Measurements from ENCODE around the gene DNPH1. TPM values are rescaled to one million over a fixed set of nuclear protein-coding genes. Genes with fewer than 3 reads are reported as not detected.

DNPH1 gene
- total RNA-seq, 1 donor from 2014 or later = 39.1 TPM

DNA sequence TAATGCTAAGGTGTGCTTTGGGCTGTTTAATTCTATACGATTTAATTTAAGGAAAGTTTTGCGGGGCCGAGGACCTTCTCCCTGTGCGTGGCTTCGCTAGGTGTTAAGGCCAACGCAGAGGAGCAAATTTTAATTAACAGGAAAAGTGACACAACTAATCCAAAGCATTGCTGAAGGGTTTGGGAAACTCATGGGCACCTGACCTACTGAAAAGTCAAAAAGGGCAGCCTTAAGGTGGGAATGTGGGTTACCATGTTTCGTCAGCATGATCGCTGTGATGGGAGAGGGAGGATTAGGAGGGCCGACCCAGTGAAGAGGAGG, 47.7 kb downstream of the DNPH1 start:
- H3K27me3 ChIP-seq = no peaks in the 10 kb centered on the region
- no peak for DNase-seq (ENCODE audit: low spot score in 2 of 2)
- H3K4me3 ChIP-seq = peak overlapping the region; percentile 71 to 77
- H3K36me3 ChIP-seq = peaks cover 34 to 59% of the 10 kb centered on the region in 2 donors
- intact Hi-C loops (cut with DNase I) = no loop called here
- H3K27ac ChIP-seq = peak overlapping the region; percentile 59 to 71
- no peaks in the 10 kb centered on the region for H3K9me3 ChIP-seq
- H3K4me1 ChIP-seq = peaks cover 0 to 12% of the 10 kb centered on the region in 2 donors
- TF ChIP-seq CTCF (IDR thresholded peaks at IDR 0.05) = no peak

DNA sequence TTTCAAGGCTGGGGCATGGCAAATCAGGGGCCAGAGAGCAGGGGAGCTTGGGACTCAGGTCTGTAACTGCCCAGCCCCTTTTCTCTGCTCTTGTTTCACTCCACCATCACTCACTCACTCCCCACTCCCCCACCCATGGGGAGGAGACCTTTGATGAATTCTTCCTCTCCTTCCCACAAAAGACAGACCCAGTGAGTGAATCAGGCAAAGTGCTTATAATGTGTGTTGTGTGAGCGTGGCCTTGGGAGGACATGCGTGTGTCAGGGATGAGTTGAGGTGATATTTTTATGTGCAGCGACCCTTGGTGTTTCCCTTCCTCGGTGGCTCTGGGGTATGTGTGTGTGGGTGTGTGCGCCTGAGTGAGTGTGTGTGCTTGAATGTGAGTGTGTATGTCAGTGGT, 48.3 kb downstream of the DNPH1 start:
- Histone ChIP-seq H3K27me3 (no peaks in the 10 kb centered on the region), H3K4me3 (no peak overlapping the region), H3K4me1 (peaks cover 0 to 15% of the 10 kb centered on the region in 2 donors), H3K27ac (no peak overlapping the region), H3K9me3 (no peaks in the 10 kb centered on the region), H3K36me3 (peaks cover 37 to 59% of the 10 kb centered on the region in 2 donors)
- TF ChIP-seq CTCF (IDR thresholded peaks at IDR 0.05) = no peak
- no peak for DNase-seq (ENCODE audit: low spot score in 2 of 2)
- intact Hi-C loops (cut with DNase I) = no loop called here

DNA sequence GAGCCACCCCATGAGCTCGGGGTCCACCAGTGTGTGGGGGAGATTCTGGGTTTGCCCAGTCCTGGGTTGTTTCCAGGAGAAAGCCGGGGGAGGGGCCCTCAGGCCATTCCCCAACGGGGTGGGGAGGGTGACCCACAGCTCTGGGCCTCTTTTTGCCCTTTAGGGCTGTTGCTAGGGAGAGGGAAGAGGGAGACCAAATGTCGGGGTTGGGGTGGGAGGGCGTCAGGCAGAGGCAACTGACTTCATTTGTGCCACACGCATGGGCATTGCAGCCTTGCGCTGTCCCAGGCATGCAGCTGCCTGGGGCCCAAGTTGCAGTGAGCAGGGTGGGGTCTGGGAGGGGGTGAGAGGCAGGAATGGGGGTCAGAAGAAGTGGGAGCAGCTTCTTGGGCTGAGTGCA, 49.2 kb downstream of the DNPH1 start:
- Histone ChIP-seq H3K27me3 (no peaks in the 10 kb centered on the region), H3K4me1 (peaks cover 5 to 24% of the 10 kb centered on the region in 2 donors), H3K9me3 (no peaks in the 10 kb centered on the region), H3K36me3 (peaks cover 44 to 59% of the 10 kb centered on the region in 2 donors), H3K4me3 (no peak overlapping the region), H3K27ac (peak overlapping the region in 1 of 2 donors; percentile 9)
- TF ChIP-seq CTCF (IDR thresholded peaks at IDR 0.05) = no peak
- intact Hi-C loops (cut with DNase I) = no loop called here
- no peak for DNase-seq (ENCODE audit: low spot score in 2 of 2)

DNA sequence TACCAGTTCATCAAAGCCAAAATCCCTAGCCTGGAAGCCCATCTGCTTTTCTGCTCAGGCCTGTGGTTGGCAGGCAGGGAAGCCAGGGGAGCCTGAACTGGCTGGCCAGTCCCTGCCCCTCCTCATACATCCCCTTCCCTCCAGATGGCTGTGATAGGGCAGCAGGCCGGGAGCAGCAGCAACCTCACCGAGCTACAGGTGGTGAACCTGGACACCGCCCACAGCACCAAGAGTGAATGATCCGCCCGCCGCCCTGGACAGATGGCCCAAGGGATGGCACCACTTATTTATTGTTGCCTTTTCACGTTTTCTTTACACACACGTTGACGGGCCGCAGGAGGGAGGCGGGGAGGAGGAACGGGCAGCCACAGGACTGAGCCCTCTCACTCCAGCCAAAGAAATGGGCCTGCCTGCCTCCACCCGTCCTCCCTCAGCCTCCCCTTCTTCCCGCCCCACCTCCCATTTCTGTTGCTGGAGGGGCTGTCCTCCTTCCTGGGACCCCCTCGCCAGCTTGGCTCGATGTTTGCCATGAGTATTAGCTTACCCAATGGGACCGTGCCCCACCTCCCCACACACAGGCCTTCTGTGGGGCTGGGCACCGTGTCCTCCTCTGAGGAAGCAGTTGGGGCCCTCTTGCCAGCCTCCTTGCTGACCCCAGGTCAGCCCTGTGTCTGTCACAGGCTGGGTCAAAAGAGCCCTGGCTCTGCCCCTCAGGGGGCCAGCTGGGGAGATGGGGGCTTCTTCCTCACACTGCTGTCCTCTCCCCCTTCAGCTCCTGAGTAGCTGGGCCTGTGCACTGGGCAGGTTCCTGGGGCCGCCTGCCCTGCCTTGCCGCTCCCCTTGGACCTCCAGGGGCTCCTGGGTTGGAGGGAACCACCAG, 50.1 kb downstream of the DNPH1 start:
- Histone ChIP-seq H3K27me3 (no peaks in the 10 kb centered on the region), H3K36me3 (peaks cover 39 to 55% of the 10 kb centered on the region in 2 donors), H3K27ac (peak overlapping the region in 1 of 2 donors; percentile 9), H3K9me3 (no peaks in the 10 kb centered on the region), H3K4me3 (no peak overlapping the region), H3K4me1 (peaks cover 6 to 28% of the 10 kb centered on the region in 2 donors)
- no peak for DNase-seq (ENCODE audit: low spot score in 2 of 2)
- no peak for TF ChIP-seq CTCF (IDR thresholded peaks at IDR 0.05)
- intact Hi-C loops (cut with DNase I) = loop anchor here (10.0 kb wide), 1 partner anchor 1134 kb away; no protein-coding TSS in a partner anchor

DNA sequence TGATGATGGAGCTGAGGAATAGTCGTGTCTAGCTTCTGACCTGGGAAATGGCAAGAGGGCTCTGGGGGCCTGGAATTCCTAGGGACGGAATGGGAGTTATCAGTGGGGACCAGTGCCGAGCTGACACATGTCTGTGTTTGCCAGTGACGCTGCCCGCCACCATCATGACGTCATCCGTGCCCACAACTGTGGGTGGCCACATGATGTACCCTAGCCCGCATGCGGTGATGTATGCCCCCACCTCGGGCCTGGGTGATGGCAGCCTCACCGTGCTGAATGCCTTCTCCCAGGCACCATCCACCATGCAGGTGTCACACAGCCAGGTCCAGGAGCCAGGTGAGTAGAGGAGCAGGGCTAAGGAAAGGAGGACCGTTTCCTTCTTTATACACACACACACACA, 51.1 kb downstream of the DNPH1 start:
- H3K27ac ChIP-seq = no peak overlapping the region
- no peak for TF ChIP-seq CTCF (IDR thresholded peaks at IDR 0.05)
- no peaks in the 10 kb centered on the region for H3K27me3 ChIP-seq
- intact Hi-C loops (cut with DNase I) = loop anchor here (10.0 kb wide), 1 partner anchor 1133 kb away; no protein-coding TSS in a partner anchor
- H3K4me1 ChIP-seq = peaks cover 6 to 35% of the 10 kb centered on the region in 2 donors
- no peak overlapping the region for H3K4me3 ChIP-seq
- peaks cover 39 to 55% of the 10 kb centered on the region in 2 donors for H3K36me3 ChIP-seq
- no peaks in the 10 kb centered on the region for H3K9me3 ChIP-seq
- no peak for DNase-seq (ENCODE audit: low spot score in 2 of 2)

All from ascending aorta (tissue), 2 donors.